Measurements from ENCODE around the gene C21orf91. TPM values are rescaled to one million over a fixed set of nuclear protein-coding genes. Genes with fewer than 3 reads are reported as not detected.
A peak's percentile ranks its signal among the peaks of the same experiment; 100 is the strongest.

The C21orf91 gene
- total RNA-seq, 2 experiments from 2014 or later: 20.8 to 22.9 TPM

DNA sequence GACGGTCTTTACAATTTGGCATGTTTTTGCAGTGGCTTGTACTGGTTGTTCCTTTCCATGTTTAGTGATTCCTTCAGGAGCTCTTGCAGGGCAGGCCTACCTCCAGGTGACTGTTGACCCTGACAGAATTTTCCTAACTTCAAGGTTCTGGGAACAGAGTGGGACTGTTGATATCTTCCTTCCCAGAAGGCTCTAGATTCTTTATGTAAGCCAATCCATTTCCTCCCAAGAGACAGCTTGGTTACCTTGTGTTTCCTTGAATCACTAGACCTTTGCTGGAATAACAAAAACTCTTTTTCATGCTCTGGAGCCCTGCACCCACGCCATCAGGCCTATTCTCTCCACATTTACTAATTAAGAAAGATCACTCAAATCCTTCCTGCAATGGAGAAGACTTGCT, 67.0 kb downstream of the C21orf91 start:
- Mint-ChIP-seq H3K27ac (no peak overlapping the region), H3K4me3 (no peak overlapping the region), H3K27me3 (no peaks in the 10 kb centered on the region), H3K9me3 (ENCODE audit: low read depth) (peaks cover 2% of the 10 kb centered on the region), H3K4me1 (peaks cover under 1% of the 10 kb centered on the region), H3K36me3 (ENCODE audit: low read depth) (no peaks in the 10 kb centered on the region)
- no peak for DNase-seq
- POLR2A ChIA-PET: no interaction called here
- intact Hi-C loops (cut with DNase I, micrococcal nuclease): no loop called here
- CTCF ChIA-PET: no interaction called here
- no peak for ATAC-seq

DNA sequence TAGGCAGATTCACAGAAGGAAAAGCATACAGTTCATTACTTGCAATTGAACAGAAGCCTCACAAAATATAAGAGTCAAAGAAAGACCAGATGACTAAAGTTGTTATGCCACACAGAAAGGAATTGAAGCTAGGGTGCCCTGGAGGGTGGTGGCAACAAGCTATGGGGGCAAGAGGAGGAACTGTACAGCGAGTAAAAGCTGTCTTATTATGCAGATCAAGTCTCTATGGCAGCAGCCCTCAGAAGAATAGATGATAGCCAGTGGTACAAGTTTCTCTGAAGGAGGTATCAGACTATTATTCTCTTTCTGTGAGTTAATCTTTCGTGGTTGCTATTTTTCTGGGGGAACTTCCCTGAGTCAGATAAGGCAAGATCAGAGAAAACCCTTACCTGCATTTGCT, 72.2 kb downstream of the C21orf91 start:
- DNase-seq: no peak
- Mint-ChIP-seq H3K36me3 (ENCODE audit: low read depth) (no peaks in the 10 kb centered on the region), H3K9me3 (ENCODE audit: low read depth) (peaks cover 6% of the 10 kb centered on the region), H3K27me3 (no peaks in the 10 kb centered on the region), H3K27ac (no peak overlapping the region), H3K4me1 (peaks cover 11% of the 10 kb centered on the region), H3K4me3 (no peak overlapping the region)
- intact Hi-C loops (cut with DNase I, micrococcal nuclease): no loop called here
- CTCF ChIA-PET: interaction anchor here (0.7 kb wide), 1 partner anchor 177 kb away, joined by 4 read pairs; no protein-coding TSS in a partner anchor
- peak; percentile 39 for ATAC-seq
- POLR2A ChIA-PET: no interaction called here

DNA sequence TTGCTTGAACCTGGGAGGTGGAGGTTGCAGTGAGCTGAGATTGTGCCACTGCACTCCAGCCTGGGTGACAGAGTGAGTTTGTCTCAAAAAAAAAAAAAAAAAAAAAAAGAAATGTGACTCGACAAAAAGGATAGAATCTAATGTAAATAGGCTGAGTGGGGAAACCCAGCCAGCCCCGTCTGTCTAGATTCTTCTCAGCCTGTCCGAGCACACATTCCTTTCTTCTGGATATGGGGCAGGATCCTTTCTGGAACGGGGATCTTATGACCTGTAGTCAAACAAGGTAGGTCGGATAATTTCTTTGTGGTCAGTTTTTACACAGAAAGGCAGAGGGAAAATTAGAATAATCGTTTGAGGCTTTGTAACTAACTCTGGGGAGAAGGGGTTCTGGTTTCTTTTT, 74.1 kb downstream of the C21orf91 start:
- CTCF ChIA-PET: no interaction called here
- intact Hi-C loops (cut with DNase I, micrococcal nuclease): no loop called here
- POLR2A ChIA-PET: no interaction called here

DNA sequence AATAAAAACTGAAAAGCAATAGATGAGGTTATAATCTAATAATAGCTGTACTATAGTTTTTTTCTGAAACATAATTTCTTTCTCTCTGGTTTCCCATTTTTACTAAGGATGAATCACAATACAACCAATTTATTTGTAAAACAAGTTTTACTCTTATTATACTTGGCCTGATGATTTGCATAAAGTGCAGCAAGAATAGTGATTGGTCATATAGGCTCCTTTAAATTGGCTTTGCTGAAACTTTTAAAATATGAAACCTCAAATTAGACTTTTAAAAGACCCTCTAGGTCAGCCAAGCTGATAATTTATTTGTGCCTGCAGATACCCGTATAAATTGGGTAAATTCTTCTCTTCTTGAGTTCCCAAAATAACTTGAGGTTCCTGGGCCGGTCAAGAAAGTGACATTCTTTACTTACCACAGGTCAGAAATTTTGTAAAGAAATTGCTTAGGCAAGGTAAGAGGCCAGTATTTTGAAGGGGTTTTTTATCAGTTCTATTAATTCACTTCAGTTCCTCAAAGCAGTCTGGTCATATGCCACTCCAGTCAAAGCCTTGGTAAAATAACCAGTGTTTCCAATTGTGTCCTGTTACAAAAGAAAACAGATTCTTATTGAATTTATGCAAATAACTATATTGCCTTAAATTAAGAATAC, 76.1 kb downstream of the C21orf91 start:
- ChIA-PET POLR2A (interaction anchor here (0.7 kb wide), 1 partner anchor 41 kb away, joined by 3 read pairs; no protein-coding TSS in a partner anchor), CTCF (interaction anchor here (1.0 to 1.2 kb wide), 2 partner anchors 37 to 54 kb away, joined by 3 read pairs; no protein-coding TSS in a partner anchor)
- intact Hi-C loops (cut with DNase I, micrococcal nuclease): loop anchor here in 1 of 2 experiments (5.0 kb wide), 1 partner anchor 34 kb away; no protein-coding TSS in a partner anchor
- peak; percentile 26 for ATAC-seq
- H3K4me1 Mint-ChIP-seq: peaks cover 20% of the 10 kb centered on the region
- peaks cover 5% of the 10 kb centered on the region for H3K9me3 Mint-ChIP-seq (ENCODE audit: low read depth)
- DNase-seq: no peak
- H3K27ac Mint-ChIP-seq: no peak overlapping the region
- H3K4me3 Mint-ChIP-seq: no peak overlapping the region
- H3K36me3 Mint-ChIP-seq (ENCODE audit: low read depth): no peaks in the 10 kb centered on the region
- H3K27me3 Mint-ChIP-seq: no peaks in the 10 kb centered on the region

More for the DNA sequence above, 74.1 kb downstream of the C21orf91 start:
- H3K27me3 Mint-ChIP-seq: no peaks in the 10 kb centered on the region
- H3K4me3 Mint-ChIP-seq: no peak overlapping the region
- ATAC-seq (no peak), DNase-seq (no peak)
- peaks cover 6% of the 10 kb centered on the region for H3K9me3 Mint-ChIP-seq (ENCODE audit: low read depth)
- H3K4me1 Mint-ChIP-seq: peaks cover 20% of the 10 kb centered on the region
- no peak overlapping the region for H3K27ac Mint-ChIP-seq
- no peaks in the 10 kb centered on the region for H3K36me3 Mint-ChIP-seq (ENCODE audit: low read depth)

DNA sequence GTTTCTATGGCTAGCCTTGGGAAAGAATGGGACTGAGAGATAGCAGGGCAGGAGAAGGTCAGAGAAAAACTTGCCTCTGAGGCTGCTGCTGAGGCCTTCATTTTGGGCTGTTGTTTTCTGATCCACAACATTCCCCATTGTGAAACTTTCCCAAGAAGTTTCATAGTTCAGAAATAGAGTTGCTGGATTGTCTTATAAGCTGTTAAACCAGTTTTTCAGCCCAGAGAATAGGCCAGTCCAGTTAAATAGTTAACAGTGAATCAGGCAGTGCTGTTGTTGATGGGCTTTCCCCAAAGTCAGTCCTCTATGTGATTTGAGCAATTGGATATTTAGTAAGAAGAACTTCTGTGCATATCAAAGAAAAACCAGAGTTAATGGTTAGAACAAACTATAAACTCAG, 77.0 kb downstream of the C21orf91 start:
- intact Hi-C loops (cut with DNase I, micrococcal nuclease): loop anchor here in 1 of 2 experiments (5.0 kb wide), 1 partner anchor 35 kb away; no protein-coding TSS in a partner anchor
- POLR2A ChIA-PET: no interaction called here
- H3K27ac Mint-ChIP-seq: no peak overlapping the region
- H3K27me3 Mint-ChIP-seq: no peaks in the 10 kb centered on the region
- ATAC-seq (no peak), DNase-seq (no peak)
- peaks cover 20% of the 10 kb centered on the region for H3K4me1 Mint-ChIP-seq
- no peak overlapping the region for H3K4me3 Mint-ChIP-seq
- H3K9me3 Mint-ChIP-seq (ENCODE audit: low read depth): peaks cover 5% of the 10 kb centered on the region
- H3K36me3 Mint-ChIP-seq (ENCODE audit: low read depth): no peaks in the 10 kb centered on the region
- CTCF ChIA-PET: interaction anchor here (1.0 to 1.2 kb wide), 2 partner anchors 38 to 53 kb away, joined by 3 read pairs; no protein-coding TSS in a partner anchor

Other genes with a start within 250 kb of the C21orf91 start
- gene BTG3, start 206.5 kb downstream of the C21orf91 start, total RNA-seq: 10 to 100 TPM; 35.6 to 38.3 TPM

Measured in activated CD4-positive, alpha-beta T cell treated with anti-CD3 and anti-CD28 coated beads for 36 hours (primary cell).